ENCODE measurements around the gene NFIA.

DNA sequence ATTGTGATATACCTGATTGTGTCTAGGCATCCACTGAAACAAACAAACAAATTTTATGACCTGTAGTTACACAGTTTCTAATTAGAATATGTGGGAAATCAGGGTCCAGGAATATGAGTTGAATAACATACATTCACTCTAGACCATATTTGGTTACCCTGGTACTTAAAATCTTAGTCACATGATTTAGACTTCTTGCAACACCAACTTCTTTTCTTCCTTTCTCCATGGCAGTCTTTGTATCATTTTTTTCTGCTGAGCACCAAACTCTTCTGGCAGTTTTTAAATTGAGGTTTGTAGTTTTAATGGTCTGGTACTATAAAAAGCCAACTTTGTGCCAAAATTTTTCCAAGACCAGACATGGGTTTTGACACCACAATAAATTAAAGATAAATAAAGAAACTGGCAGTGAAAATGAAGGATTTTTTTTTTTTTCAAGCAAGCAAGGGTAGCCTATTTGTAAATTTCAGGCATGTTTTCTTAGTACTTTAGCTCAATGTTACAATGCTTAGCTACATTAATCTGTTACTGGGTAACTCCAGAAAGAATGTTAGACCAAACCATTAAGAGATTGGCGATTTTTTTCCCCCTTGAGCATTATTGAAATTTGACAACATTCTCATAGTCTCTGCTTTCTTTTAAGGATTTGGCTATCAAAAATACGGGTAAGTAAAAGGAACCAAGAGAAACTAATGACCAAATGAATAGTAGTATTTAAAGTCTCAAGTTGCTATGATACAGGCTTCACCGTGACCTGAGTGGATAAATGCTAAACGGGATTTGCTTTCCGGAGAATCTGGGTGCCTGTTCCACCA is 108.5 kb downstream of the NFIA start:
- TF ChIP-seq, protein P1, sequence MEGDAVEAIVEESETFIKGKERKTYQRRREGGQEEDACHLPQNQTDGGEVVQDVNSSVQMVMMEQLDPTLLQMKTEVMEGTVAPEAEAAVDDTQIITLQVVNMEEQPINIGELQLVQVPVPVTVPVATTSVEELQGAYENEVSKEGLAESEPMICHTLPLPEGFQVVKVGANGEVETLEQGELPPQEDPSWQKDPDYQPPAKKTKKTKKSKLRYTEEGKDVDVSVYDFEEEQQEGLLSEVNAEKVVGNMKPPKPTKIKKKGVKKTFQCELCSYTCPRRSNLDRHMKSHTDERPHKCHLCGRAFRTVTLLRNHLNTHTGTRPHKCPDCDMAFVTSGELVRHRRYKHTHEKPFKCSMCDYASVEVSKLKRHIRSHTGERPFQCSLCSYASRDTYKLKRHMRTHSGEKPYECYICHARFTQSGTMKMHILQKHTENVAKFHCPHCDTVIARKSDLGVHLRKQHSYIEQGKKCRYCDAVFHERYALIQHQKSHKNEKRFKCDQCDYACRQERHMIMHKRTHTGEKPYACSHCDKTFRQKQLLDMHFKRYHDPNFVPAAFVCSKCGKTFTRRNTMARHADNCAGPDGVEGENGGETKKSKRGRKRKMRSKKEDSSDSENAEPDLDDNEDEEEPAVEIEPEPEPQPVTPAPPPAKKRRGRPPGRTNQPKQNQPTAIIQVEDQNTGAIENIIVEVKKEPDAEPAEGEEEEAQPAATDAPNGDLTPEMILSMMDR (IDR thresholded peaks at IDR 0.05): no peak
- TF ChIP-seq POLR2AphosphoS5 (IDR thresholded peaks at IDR 0.05): no peak
- TF ChIP-seq POLR2A (IDR thresholded peaks at IDR 0.05): no peak

All from prostate gland (tissue), 2 donors.